GM12874 (cell line): ENCODE data around the gene TIAM1.

Experiments
- CTCF ChIP-seq: IDR thresholded peaks from 2 replicates; pipeline ENCODE4 v1.5.1; 2011; ENCODE audit warnings: low read depth, mild to moderate bottlenecking, control low read depth, low read length, moderate library complexity; ENCODE audit not compliant: insufficient read depth

Gene TIAM1

GRCh38 chr21:31337996-31338907 lies 5.8 kb downstream of the TIAM1 start:
- no peak for TF ChIP-seq CTCF

GRCh38 chr21:31337086-31337485 lies 7.0 kb downstream of the TIAM1 start:
- TF ChIP-seq CTCF, result no peak

- TF ChIP-seq CTCF, result no peak
These were observed 7.4 kb downstream of the TIAM1 start for GRCh38 chr21:31336739-31337040.

- TF ChIP-seq CTCF, result no peak
These were observed 7.9 kb downstream of the TIAM1 start for GRCh38 chr21:31335957-31336738.

- no peak for TF ChIP-seq CTCF
These were observed 9.4 kb downstream of the TIAM1 start for GRCh38 chr21:31334648-31335121.

- TF ChIP-seq CTCF, result no peak
These were observed 11.5 kb downstream of the TIAM1 start for GRCh38 chr21:31332525-31332924.

GRCh38 chr21:31331231-31331630 lies 12.8 kb downstream of the TIAM1 start:
- no peak for TF ChIP-seq CTCF
